H1 (cell line): ENCODE measurements around the gene LRRC40. TPM values are rescaled to one million over a fixed set of nuclear protein-coding genes. Genes with fewer than 3 reads are reported as not detected.

Experiments
- CTCF ChIA-PET: fragments of 300-600 bp; sonication (Branson Sonifier 250); formaldehyde crosslinking; loops from one replicate; lab custom pipeline; 2021; ENCODE audit not compliant: partially characterized antibody; lab: Charles Lee
- POLR2A ChIA-PET: fragments of 300-600 bp; sonication (Branson Sonifier 250); formaldehyde crosslinking; loops from one replicate; lab custom pipeline; 2021; ENCODE audit warnings: inconsistent platforms; ENCODE audit not compliant: partially characterized antibody; lab: Charles Lee
- DNase-seq, 2 experiments: peaks; one replicate each; pipeline versions ENCODE4 v3.0.0 to v3.0.0-alpha.2; 2010 to 2022; ENCODE audit warnings: low spot score in 2 of 2, low read depth in 1 of 2, mixed read lengths in 1 of 2
- FAIRE-seq: peaks from 2 replicates; lab custom pipeline; 2011; peaks lifted over from hg19 to GRCh38; lab: Jason Lieb, UNC
- H2AFZ ChIP-seq: 2 replicates; pipeline ENCODE4 v1.8.1; 2012; ENCODE audit warnings: low read length, inconsistent platforms
- H2AK5ac ChIP-seq: 2 replicates; pipeline ENCODE4 v1.6.1; 2013; ENCODE audit warnings: low read depth, low read length
- H2BK120ac ChIP-seq: replicated peaks from 2 replicates; pipeline ENCODE3; 2013; ENCODE audit warnings: low read depth, low read length, inconsistent platforms
- H2BK12ac ChIP-seq: 2 replicates; pipeline ENCODE4 v1.6.1; 2013; ENCODE audit warnings: low read depth, low read length
- H2BK15ac ChIP-seq: 2 replicates; pipeline ENCODE4 v1.6.1; 2013; ENCODE audit warnings: low read length
- H2BK20ac ChIP-seq: 2 replicates; pipeline ENCODE4 v1.6.1; 2013; ENCODE audit warnings: low read length
- H2BK5ac ChIP-seq: 2 replicates; pipeline ENCODE4 v1.6.1; 2013; ENCODE audit warnings: low read depth, low read length
- H3K14ac ChIP-seq: 2 replicates; pipeline ENCODE4 v1.6.1; 2013; ENCODE audit warnings: inconsistent platforms; ENCODE audit not compliant: insufficient read length
- H3K18ac ChIP-seq: 2 replicates; pipeline ENCODE4 v1.6.1; 2013; ENCODE audit warnings: low read length; ENCODE audit errors: extremely low read depth
- H3K23ac ChIP-seq: 2 replicates; pipeline ENCODE4 v1.6.1; 2013; ENCODE audit warnings: inconsistent platforms; ENCODE audit not compliant: insufficient read length
- H3K23me2 ChIP-seq: 2 replicates; pipeline ENCODE4 v1.6.1; 2013; ENCODE audit warnings: low read depth, low read length
- H3K27ac ChIP-seq: 2 replicates; pipeline ENCODE4 v1.6.1; 2011; ENCODE audit warnings: low read depth, low read length, inconsistent platforms
- H3K27me3 ChIP-seq, 4 experiments: replicated peaks in 1 of 4; 1 replicate in 1 of 4; 2 replicates in 3 of 4; pipeline versions ENCODE4 v1.6.1 to v1.8.1; 2011 to 2013; ENCODE audit warnings: low read length in 3 of 4, mild to moderate bottlenecking in 3 of 4, inconsistent platforms in 2 of 4, mixed read lengths in 2 of 4, moderate library complexity in 1 of 4; ENCODE audit not compliant: control insufficient read depth in 3 of 4, insufficient read depth in 3 of 4; ENCODE audit errors: extremely low read depth in 1 of 4
- H3K36me3 ChIP-seq, 4 experiments: 2 replicates each; pipeline versions ENCODE4 v1.6.1 to v1.8.1; 2011 to 2013; ENCODE audit warnings: mild to moderate bottlenecking in 4 of 4, low read length in 3 of 4, moderate library complexity in 2 of 4, control low read depth in 1 of 4, inconsistent platforms in 1 of 4; ENCODE audit not compliant: insufficient read depth in 4 of 4, control insufficient read depth in 2 of 4
- H3K4ac ChIP-seq: replicated peaks from 2 replicates; pipeline ENCODE3; 2013; ENCODE audit warnings: low read length, low read depth, mixed read lengths, inconsistent platforms; ENCODE audit not compliant: insufficient read length
- H3K4me1 ChIP-seq, 4 experiments: replicated peaks in 1 of 4; 1 replicate in 1 of 4; 2 replicates in 3 of 4; pipeline versions ENCODE4 v1.6.1 to v1.8.1; 2011 to 2013; ENCODE audit warnings: low read length in 3 of 4, inconsistent platforms in 2 of 4, mixed read lengths in 1 of 4; ENCODE audit not compliant: insufficient read depth in 4 of 4, control insufficient read depth in 3 of 4
- H3K4me2 ChIP-seq, 2 experiments: 2 replicates each; pipeline versions ENCODE4 v1.6.1 to v1.8.1; 2011 to 2013; ENCODE audit warnings: low read depth in 2 of 2, low read length in 2 of 2, control low read depth in 1 of 2, inconsistent platforms in 1 of 2, mild to moderate bottlenecking in 1 of 2; ENCODE audit not compliant: insufficient read depth in 1 of 2
- H3K4me3 ChIP-seq, 4 experiments: fragments of 200-600, 300-600 bp in 1 of 4; sonication (generic), shearing (Covaris generic), sonication (Bioruptor Twin) in 1 of 4; 2 replicates each; pipeline versions ENCODE4 v1.5.1 to v1.8.1; 2011 to 2016; ENCODE audit warnings: low read length in 4 of 4, low read depth in 3 of 4, control low read depth in 2 of 4, inconsistent platforms in 2 of 4, mild to moderate bottlenecking in 2 of 4, mixed read lengths in 1 of 4, moderate library complexity in 1 of 4; ENCODE audit not compliant: insufficient read depth in 2 of 4; ENCODE audit errors: extremely low read depth in 1 of 4
- H3K56ac ChIP-seq: replicated peaks from 2 replicates; pipeline ENCODE3; 2013; ENCODE audit warnings: low read depth, mild to moderate bottlenecking, mixed read lengths, low read length, inconsistent platforms; ENCODE audit not compliant: insufficient read length
- H3K79me1 ChIP-seq: 2 replicates; pipeline ENCODE4 v1.6.1; 2013; ENCODE audit warnings: low read depth, low read length, control low read depth
- H3K79me2 ChIP-seq, 2 experiments: 2 replicates each; pipeline versions ENCODE4 v1.6.1 to v1.8.1; 2012 to 2013; ENCODE audit warnings: low read length in 2 of 2, mild to moderate bottlenecking in 2 of 2, inconsistent platforms in 1 of 2; ENCODE audit not compliant: insufficient read depth in 2 of 2, control insufficient read depth in 1 of 2
- H3K9ac ChIP-seq, 4 experiments: replicated peaks in 1 of 4; 1 replicate in 1 of 4; 2 replicates in 3 of 4; pipeline versions ENCODE4 v1.6.1 to v1.8.1; 2011 to 2013; ENCODE audit warnings: low read depth in 3 of 4, low read length in 3 of 4, control low read depth in 2 of 4, mild to moderate bottlenecking in 2 of 4, moderate library complexity in 2 of 4, inconsistent platforms in 1 of 4; ENCODE audit errors: extremely low read depth in 1 of 4
- H3K9me3 ChIP-seq, 2 experiments: 2 replicates each; pipeline versions ENCODE4 v1.6.1 to v1.8.1; 2012 to 2013; ENCODE audit warnings: mild to moderate bottlenecking in 2 of 2, moderate library complexity in 2 of 2, control low read depth in 1 of 2, inconsistent platforms in 1 of 2, low read depth in 1 of 2, low read length in 1 of 2, mixed read lengths in 1 of 2; ENCODE audit not compliant: insufficient read depth in 2 of 2
- H4K20me1 ChIP-seq, 2 experiments: replicated peaks in 1 of 2; 2 replicates each; pipeline versions ENCODE3 to v1.8.1; 2011 to 2013; ENCODE audit warnings: inconsistent platforms in 2 of 2, low read length in 2 of 2, mild to moderate bottlenecking in 1 of 2; ENCODE audit not compliant: insufficient read depth in 2 of 2, control insufficient read depth in 1 of 2
- H4K5ac ChIP-seq: 2 replicates; pipeline ENCODE4 v1.6.1; 2013; ENCODE audit warnings: low read length, low read depth, mixed read lengths, inconsistent platforms; ENCODE audit not compliant: insufficient read length
- H4K8ac ChIP-seq: 2 replicates; pipeline ENCODE4 v1.8.0; 2013; ENCODE audit warnings: mild to moderate bottlenecking, moderate library complexity, low read length, inconsistent platforms; ENCODE audit not compliant: insufficient read depth; ENCODE audit errors: extremely low read depth
- H4K91ac ChIP-seq: replicated peaks from 2 replicates; pipeline ENCODE3; 2013; ENCODE audit warnings: low read length, mixed read lengths, inconsistent platforms; ENCODE audit not compliant: insufficient read length
- CTBP2 ChIP-seq: IDR thresholded peaks from 2 replicates; pipeline ENCODE4 v1.7.0; 2011; ENCODE audit warnings: borderline replicate concordance, mild to moderate bottlenecking, moderate library complexity, mixed read lengths, low read length; ENCODE audit not compliant: insufficient read depth, insufficient read length
- EP300 ChIP-seq, 2 experiments: IDR thresholded peaks; 1 replicate in 1 of 2; 2 replicates in 1 of 2; pipeline ENCODE4 v1.6.1; 2011 to 2012; ENCODE audit warnings: low read depth in 2 of 2, low read length in 2 of 2, mild to moderate bottlenecking in 2 of 2, borderline replicate concordance in 1 of 2, inconsistent platforms in 1 of 2, moderate library complexity in 1 of 2
- EZH2 ChIP-seq: fragments of 200-600 bp; sonication (generic); IDR thresholded peaks from 2 replicates; pipeline ENCODE4 v1.7.1; 2012; ENCODE audit warnings: low read depth, mild to moderate bottlenecking, moderate library complexity, low read length, inconsistent platforms; ENCODE audit not compliant: severe bottlenecking
- FOSL1 ChIP-seq: IDR thresholded peaks from 2 replicates; pipeline ENCODE4 v1.6.1; 2011; ENCODE audit warnings: mild to moderate bottlenecking, low read depth, low read length, moderate library complexity; ENCODE audit not compliant: insufficient read depth
- JUN ChIP-seq: IDR thresholded peaks from 2 replicates; pipeline ENCODE4 v1.6.1; 2011; ENCODE audit warnings: low read depth, mild to moderate bottlenecking, improper control_type of control experiment, low read length
- JUND ChIP-seq: IDR thresholded peaks from 2 replicates; pipeline ENCODE4 v1.6.1; 2011; ENCODE audit warnings: mild to moderate bottlenecking, improper control_type of control experiment, low read length
- NRF1 ChIP-seq: IDR thresholded peaks from 2 replicates; pipeline ENCODE4 v1.6.1; 2011; ENCODE audit warnings: mild to moderate bottlenecking, low read depth, low read length, improper control_type of control experiment
- POLR2AphosphoS5 ChIP-seq: IDR thresholded peaks from 2 replicates; pipeline ENCODE4 v1.6.1; 2011; ENCODE audit warnings: low read depth, low read length
- SRF ChIP-seq: IDR thresholded peaks from 2 replicates; pipeline ENCODE4 v1.6.1; 2011; ENCODE audit warnings: mild to moderate bottlenecking, low read depth, low read length, moderate library complexity
- TAF1 ChIP-seq: IDR thresholded peaks from 2 replicates; pipeline ENCODE4 v1.6.1; 2011; ENCODE audit warnings: mild to moderate bottlenecking, low read depth, low read length
- TAF7 ChIP-seq: optimal IDR thresholded peaks from 2 replicates; pipeline ENCODE3; 2011; ENCODE audit warnings: low read depth, mild to moderate bottlenecking, inconsistent platforms, low read length, moderate library complexity, borderline replicate concordance
- WGBS, 2 experiments: shearing (Covaris generic) in 1 of 2; methylation state at CpG; one replicate each; pipeline versions ENCODE4 v1.1.6 to v1.1.7; 2013 to 2015; ENCODE audit warnings: low lambda C conversion rate in 2 of 2, mixed read lengths in 2 of 2, inconsistent platforms in 1 of 2, low coverage in 1 of 2, missing lambda C conversion rate in 1 of 2; ENCODE audit not compliant: insufficient replicate concordance in 2 of 2, insufficient coverage in 1 of 2, insufficient read length in 1 of 2; ENCODE audit errors: extremely low coverage in 1 of 2, missing lambda C conversion rate in 1 of 2; 5-methylcytosine and 5-hydroxymethylcytosine counted together
- polyA plus RNA-seq, 7 experiments: library from polyadenylated mRNA; depleted of rRNA in 3 of 7; stranded (reverse) in 5 of 7; unstranded in 2 of 7; fragments of >200 nt in 5 of 7; fragments of 200-250 nt in 2 of 7; gene quantifications; 1 replicate in 5 of 7; 2 replicates in 1 of 7; 4 replicates in 1 of 7; pipeline versions ENCODE4 v1.2.1 to v1.2.3, GENCODE V29; 2011 to 2013; ENCODE audit warnings: missing spikeins in 2 of 7, mixed read lengths in 2 of 7
- total RNA-seq: library from RNA; stranded (reverse); fragmentation: NEBNext Ultra II Directional; extraction: Animal tissue kit (Norgen Biotek cat#: 25700); gene quantifications from 2 replicates; pipeline ENCODE4 v1.2.1, GENCODE V29; 2021

The LRRC40 gene
- total and polyA plus RNA-seq, 2 of the 8 experiments (the other 6 are each of a cell fraction or from before 2014, with no cell fraction given): 13.4 to 30.8 TPM

GRCh38 chr1:70103770-70104169 is 101.6 kb downstream of the LRRC40 start:
- no peaks in the 10 kb centered on the region for H3K79me2 ChIP-seq
- no peak overlapping the region for H2BK5ac ChIP-seq
- H3K56ac ChIP-seq: no peak overlapping the region
- no peak overlapping the region for H3K4me3 ChIP-seq
- POLR2A ChIA-PET: no interaction called here
- H3K14ac ChIP-seq: no peak overlapping the region
- FAIRE-seq: no peak
- no peak for TF ChIP-seq JUN
- no peak for TF ChIP-seq SRF
- no peak for TF ChIP-seq EZH2
- no peak for TF ChIP-seq TAF1
- TF ChIP-seq TAF7: no peak
- no peak for TF ChIP-seq FOSL1
- no peak for TF ChIP-seq NRF1
- TF ChIP-seq CTBP2: no peak
- no peak for TF ChIP-seq JUND
- no peak for TF ChIP-seq EP300 (IDR thresholded peaks at IDR 0.05; ENCODE audit: borderline replicate concordance in 1 of 2, low read depth in 2 of 2, low read length in 2 of 2)
- no peak for TF ChIP-seq POLR2AphosphoS5
- no peaks in the 10 kb centered on the region for H3K36me3 ChIP-seq
- no peaks in the 10 kb centered on the region for H4K20me1 ChIP-seq
- H2AFZ ChIP-seq: no peak overlapping the region
- CTCF ChIA-PET: interaction anchor here (0.6 to 1.7 kb wide), 6 partner anchors 8 to 633 kb away, joined by 3 to 5 read pairs (median 4); no protein-coding TSS in a partner anchor
- no peak overlapping the region for H2BK20ac ChIP-seq
- H3K23ac ChIP-seq: no peak overlapping the region
- H3K18ac ChIP-seq: no peak overlapping the region
- no peak overlapping the region for H3K27ac ChIP-seq
- no peak overlapping the region for H4K91ac ChIP-seq
- H4K8ac ChIP-seq: no peak overlapping the region
- no peak overlapping the region for H3K9ac ChIP-seq
- H2BK15ac ChIP-seq: no peak overlapping the region
- H2AK5ac ChIP-seq: no peak overlapping the region
- H3K79me1 ChIP-seq: no peaks in the 10 kb centered on the region
- no peaks in the 10 kb centered on the region for H3K23me2 ChIP-seq
- no peaks in the 10 kb centered on the region for H3K4me1 ChIP-seq
- H2BK12ac ChIP-seq: no peak overlapping the region
- H2BK120ac ChIP-seq: no peak overlapping the region
- H4K5ac ChIP-seq: no peak overlapping the region
- H3K4me2 ChIP-seq: no peak overlapping the region
- no peaks in the 10 kb centered on the region for H3K9me3 ChIP-seq
- H3K27me3 ChIP-seq: no peaks in the 10 kb centered on the region
- 95% methylated on average over 1 of the region's 1 CpG; no CpG with 5 or more reads in 1 of the 2 experiments for WGBS, 2 experiments
- no peak overlapping the region for H3K4ac ChIP-seq
- no peak for DNase-seq
